OCI-LY7 (cell line): ENCODE results near the gene MAPT. TPM values are rescaled to one million over a fixed set of nuclear protein-coding genes. Genes with fewer than 3 reads are reported as not detected.

Source experiments
- BruUV-seq: library from RNA; stranded (reverse); fragments of 400-500 nt; replicated peaks from 2 replicates; lab custom pipeline; 2021; lab: Mats Ljungman, UMichigan
- CTCF ChIA-PET: fragments of 300-600 bp; sonication (Branson Sonifier 250); formaldehyde crosslinking; loops from one replicate; lab custom pipeline; 2022; ENCODE audit warnings: antibody characterized with exemption; ENCODE audit not compliant: unreplicated experiment; lab: Charles Lee
- POLR2A ChIA-PET: fragments of 300-600 bp; sonication (Branson Sonifier 250); formaldehyde crosslinking; loops from one replicate; lab custom pipeline; 2022; ENCODE audit warnings: antibody characterized with exemption; lab: Charles Lee
- DNase-seq: peaks from one replicate; pipeline ENCODE4 v3.0.0-alpha.2; 2015; ENCODE audit warnings: low spot score
- H2AFZ ChIP-seq: fragments of 200-600 bp; sonication (generic), shearing (Covaris generic); 2 replicates; pipeline ENCODE4 v1.6.1; 2014; ENCODE audit warnings: mild to moderate bottlenecking, antibody characterized with exemption, low read length, moderate library complexity
- H3K27ac ChIP-seq: fragments of 200-600 bp; sonication (generic); 2 replicates; pipeline ENCODE4 v1.5.1; 2014; ENCODE audit warnings: mixed run types, low read depth, mild to moderate bottlenecking, moderate library complexity, low read length, inconsistent platforms; ENCODE audit not compliant: poor library complexity, severe bottlenecking
- H3K36me3 ChIP-seq: fragments of 200-600 bp; sonication (generic); 2 replicates; pipeline ENCODE4 v1.6.1; 2014; ENCODE audit warnings: mild to moderate bottlenecking, antibody characterized with exemption, low read length, moderate library complexity, mixed read lengths; ENCODE audit not compliant: insufficient read depth
- H3K4me1 ChIP-seq: fragments of 200-600 bp; sonication (generic); 2 replicates; pipeline ENCODE4 v1.5.1; 2014; ENCODE audit warnings: mild to moderate bottlenecking, low read length; ENCODE audit not compliant: insufficient read depth, poor library complexity, severe bottlenecking
- H3K4me2 ChIP-seq: fragments of 200-600 bp; sonication (generic); 2 replicates; pipeline ENCODE4 v1.6.1; 2014; ENCODE audit warnings: mild to moderate bottlenecking, low read length
- H3K4me3 ChIP-seq: fragments of 200-600 bp; sonication (generic); 2 replicates; pipeline ENCODE4 v1.5.1; 2014; ENCODE audit warnings: mild to moderate bottlenecking, low read depth, low read length; ENCODE audit not compliant: poor library complexity, severe bottlenecking
- H3K79me2 ChIP-seq: fragments of 200-600 bp; sonication (generic); 2 replicates; pipeline ENCODE4 v1.6.1; 2016; ENCODE audit warnings: low read depth, mild to moderate bottlenecking, low read length, moderate library complexity, mixed read lengths; ENCODE audit not compliant: insufficient read depth
- H3K9me2 ChIP-seq: fragments of 200-600 bp; sonication (generic); 2 replicates; pipeline ENCODE4 v1.6.1; 2016; ENCODE audit warnings: mild to moderate bottlenecking, low read length, mixed read lengths; ENCODE audit not compliant: insufficient read depth
- H3K9me3 ChIP-seq: fragments of 200-600 bp; sonication (generic); 2 replicates; pipeline ENCODE4 v1.6.1; 2014; ENCODE audit warnings: mild to moderate bottlenecking, mixed run types, low read length, mixed read lengths
- H4K20me1 ChIP-seq: fragments of 200-600 bp; sonication (generic); 2 replicates; pipeline ENCODE4 v1.6.1; 2014; ENCODE audit warnings: mild to moderate bottlenecking, antibody characterized with exemption, low read length, moderate library complexity, mixed read lengths; ENCODE audit not compliant: insufficient read depth
- CTCF ChIP-seq: fragments of 200-600 bp; sonication (generic); conservative IDR thresholded peaks from 2 replicates; pipeline ENCODE4 v1.5.1; 2014; ENCODE audit warnings: mild to moderate bottlenecking, antibody characterized with exemption, low read length, moderate library complexity, mixed read lengths
- EZH2phosphoT487 ChIP-seq: fragments of 200-600 bp; sonication (generic); IDR thresholded peaks from 2 replicates; pipeline ENCODE4 v1.6.1; 2018; ENCODE audit warnings: low read depth, borderline replicate concordance, mild to moderate bottlenecking, mixed run types, antibody characterized with exemption, low read length, moderate library complexity, mixed read lengths
- intact Hi-C: fragments of 100-400 bp; cut with micrococcal nuclease; formaldehyde crosslinking; loops from one replicate; pipeline ENCODE4 v1.10.0; 2022; ENCODE audit not compliant: unreplicated experiment
- total RNA-seq, 2 experiments: library from RNA; depleted of rRNA in 1 of 2; stranded (reverse); fragments of >200 nt in 1 of 2; shearing (Covaris generic) in 1 of 2; gene quantifications; 2 replicates each; pipeline ENCODE4 v1.2.3, GENCODE V29; 2014 to 2022

MAPT gene
- total RNA-seq, 2 experiments from 2014 or later, result 0.44 TPM; not detected in 1

DNA sequence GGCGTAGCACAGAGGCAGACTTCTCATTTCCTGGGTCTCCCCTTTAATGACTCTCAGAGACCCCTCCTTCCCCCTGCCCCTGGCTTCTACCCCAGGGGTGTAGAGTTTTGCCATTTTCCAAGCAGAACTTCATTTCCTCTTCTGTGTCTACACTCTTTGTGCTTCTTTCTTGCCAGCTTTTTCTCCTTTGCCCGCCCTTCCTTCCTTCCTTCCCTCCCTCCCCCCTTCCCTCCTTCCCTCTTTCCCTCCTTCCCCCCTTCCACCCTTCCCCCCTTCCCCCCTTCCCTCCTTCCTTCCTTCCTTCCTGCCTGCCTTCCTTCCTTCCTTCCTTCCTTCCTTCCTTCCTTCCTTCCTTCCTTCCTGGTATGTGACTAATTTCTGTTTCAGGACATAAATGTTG is 47.0 kb downstream of the MAPT start:
- Histone ChIP-seq H2AFZ (no peak overlapping the region), H3K27ac (no peak overlapping the region), H3K36me3 (no peaks in the 10 kb centered on the region), H3K4me2 (no peak overlapping the region), H3K9me3 (no peaks in the 10 kb centered on the region), H3K4me1 (no peaks in the 10 kb centered on the region), H3K4me3 (no peak overlapping the region), H3K9me2 (no peaks in the 10 kb centered on the region), H3K79me2 (no peaks in the 10 kb centered on the region), H4K20me1 (no peaks in the 10 kb centered on the region)
- no peak for DNase-seq
- POLR2A ChIA-PET, result no interaction called here
- CTCF ChIA-PET, result no interaction called here
- BruUV-seq, result no TSS peak
- intact Hi-C loops, result no loop called here
- TF ChIP-seq EZH2phosphoT487 (no peak), CTCF (no peak)

DNA sequence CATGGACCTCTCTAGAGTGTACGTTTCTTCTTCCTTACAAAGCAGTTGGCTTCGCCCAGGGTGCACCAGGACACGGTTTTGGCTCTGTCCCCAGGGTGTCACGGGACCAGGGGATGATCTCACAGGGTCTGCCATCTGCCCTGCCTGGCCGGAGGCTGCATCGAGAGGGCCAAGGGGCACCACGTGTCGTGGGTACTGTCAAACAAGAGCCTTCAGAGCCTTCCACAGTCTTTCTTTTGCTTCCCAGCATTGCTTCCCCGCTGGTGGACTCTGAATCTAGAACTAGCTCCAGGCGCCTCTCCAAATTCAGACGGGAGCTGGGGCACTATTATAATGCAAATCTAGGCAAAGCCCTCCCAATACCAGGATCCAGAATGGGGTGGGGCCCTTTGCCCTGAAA is 47.9 kb downstream of the MAPT start:
- intact Hi-C loops, result no loop called here
- POLR2A ChIA-PET, result no interaction called here
- no peaks in the 10 kb centered on the region for H3K9me3 ChIP-seq
- BruUV-seq, result no TSS peak
- CTCF ChIA-PET, result no interaction called here
- no peak overlapping the region for H3K4me3 ChIP-seq
- no peaks in the 10 kb centered on the region for H3K79me2 ChIP-seq
- H3K27ac ChIP-seq, result no peak overlapping the region
- H3K9me2 ChIP-seq, result no peaks in the 10 kb centered on the region
- no peak overlapping the region for H2AFZ ChIP-seq
- DNase-seq, result no peak
- TF ChIP-seq CTCF, result no peak
- no peak for TF ChIP-seq EZH2phosphoT487
- H3K36me3 ChIP-seq, result no peaks in the 10 kb centered on the region
- H3K4me2 ChIP-seq, result no peak overlapping the region
- no peaks in the 10 kb centered on the region for H4K20me1 ChIP-seq
- H3K4me1 ChIP-seq, result no peaks in the 10 kb centered on the region

DNA sequence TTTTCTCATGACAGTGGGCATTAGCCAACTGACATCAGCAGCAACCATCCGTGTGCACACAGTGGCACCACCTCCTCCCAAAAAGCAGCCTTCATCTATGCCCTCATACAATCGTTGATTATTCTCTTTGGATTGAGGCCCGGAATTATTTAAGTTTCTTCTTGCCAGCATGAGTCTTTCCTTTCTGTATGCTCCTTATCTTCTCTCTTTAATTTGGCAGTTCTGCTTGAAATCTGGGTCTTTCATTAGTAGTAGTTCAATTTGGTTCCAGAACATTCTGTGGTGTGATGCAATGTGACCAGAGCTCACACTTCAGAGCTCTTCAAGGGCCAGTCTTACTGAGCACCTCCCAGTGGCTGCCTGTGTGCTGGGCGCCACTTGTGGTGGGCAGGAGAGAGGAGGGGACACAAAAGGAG is 52.5 kb downstream of the MAPT start:
- Histone ChIP-seq H4K20me1 (no peaks in the 10 kb centered on the region), H3K9me3 (no peaks in the 10 kb centered on the region), H3K4me3 (no peak overlapping the region), H3K36me3 (no peaks in the 10 kb centered on the region), H3K27ac (no peak overlapping the region), H3K79me2 (no peaks in the 10 kb centered on the region), H3K4me2 (no peak overlapping the region), H3K4me1 (no peaks in the 10 kb centered on the region), H3K9me2 (no peaks in the 10 kb centered on the region), H2AFZ (no peak overlapping the region)
- POLR2A ChIA-PET, result no interaction called here
- intact Hi-C loops, result no loop called here
- no TSS peak for BruUV-seq
- no peak for TF ChIP-seq EZH2phosphoT487
- no peak for TF ChIP-seq CTCF
- CTCF ChIA-PET, result no interaction called here
- no peak for DNase-seq
